ENCODE results near the gene PLA2G10. TPM values are rescaled to one million over a fixed set of nuclear protein-coding genes. Genes with fewer than 3 reads are reported as not detected.
A peak's percentile ranks its signal among the peaks of the same experiment; 100 is the strongest.

Gene PLA2G10
- total and polyA plus RNA-seq, 2 of the 13 experiments (the other 11 are each of a cell fraction or from before 2014, with no cell fraction given): not detected

DNA sequence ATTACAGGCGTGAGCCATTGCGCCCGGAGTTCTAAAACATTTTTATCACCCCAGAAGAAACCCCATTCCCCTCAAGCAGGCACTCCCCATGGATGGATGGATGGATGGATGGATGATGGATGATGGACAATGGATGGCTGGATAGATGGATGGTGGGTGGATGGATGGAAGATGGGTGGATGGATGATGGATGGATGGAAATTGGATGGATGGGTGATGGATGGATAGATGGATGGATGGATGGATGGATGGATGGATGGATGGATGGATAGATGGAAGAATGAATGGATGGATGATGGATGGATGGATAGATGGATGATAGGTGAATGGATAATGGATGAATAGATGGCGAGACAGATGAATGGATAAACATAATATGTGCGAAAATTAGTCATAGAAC is 16.5 kb downstream of the PLA2G10 start (continued):
- TF ChIP-seq NR2C2 (CRISPR knock-in tag; IDR thresholded peaks at IDR 0.05; ENCODE audit: borderline replicate concordance) (no peak), ZNF747 (CRISPR knock-in tag; IDR thresholded peaks at IDR 0.05; ENCODE audit: borderline replicate concordance) (no peak), IKZF1 (IDR thresholded peaks at IDR 0.05) (0 out of 2 replicates have a peak, but pooled peaks have one; percentile 66), ZNF263 (CRISPR knock-in tag; IDR thresholded peaks at IDR 0.05) (no peak), PLRG1 (conservative IDR thresholded peaks at IDR 0.05) (0 out of 2 replicates have a peak, but pooled peaks have one; percentile 57), ZNF383 (CRISPR knock-in tag; IDR thresholded peaks at IDR 0.05; ENCODE audit: borderline replicate concordance) (no peak), ZNF670 (CRISPR knock-in tag; IDR thresholded peaks at IDR 0.05; ENCODE audit: borderline replicate concordance) (no peak), NR2F2 (IDR thresholded peaks at IDR 0.05; ENCODE audit: borderline replicate concordance, low read depth) (no peak), KDM5A (IDR thresholded peaks at IDR 0.05; ENCODE audit: borderline replicate concordance, low read length) (no peak)
- TF ChIP-seq, protein P1, sequence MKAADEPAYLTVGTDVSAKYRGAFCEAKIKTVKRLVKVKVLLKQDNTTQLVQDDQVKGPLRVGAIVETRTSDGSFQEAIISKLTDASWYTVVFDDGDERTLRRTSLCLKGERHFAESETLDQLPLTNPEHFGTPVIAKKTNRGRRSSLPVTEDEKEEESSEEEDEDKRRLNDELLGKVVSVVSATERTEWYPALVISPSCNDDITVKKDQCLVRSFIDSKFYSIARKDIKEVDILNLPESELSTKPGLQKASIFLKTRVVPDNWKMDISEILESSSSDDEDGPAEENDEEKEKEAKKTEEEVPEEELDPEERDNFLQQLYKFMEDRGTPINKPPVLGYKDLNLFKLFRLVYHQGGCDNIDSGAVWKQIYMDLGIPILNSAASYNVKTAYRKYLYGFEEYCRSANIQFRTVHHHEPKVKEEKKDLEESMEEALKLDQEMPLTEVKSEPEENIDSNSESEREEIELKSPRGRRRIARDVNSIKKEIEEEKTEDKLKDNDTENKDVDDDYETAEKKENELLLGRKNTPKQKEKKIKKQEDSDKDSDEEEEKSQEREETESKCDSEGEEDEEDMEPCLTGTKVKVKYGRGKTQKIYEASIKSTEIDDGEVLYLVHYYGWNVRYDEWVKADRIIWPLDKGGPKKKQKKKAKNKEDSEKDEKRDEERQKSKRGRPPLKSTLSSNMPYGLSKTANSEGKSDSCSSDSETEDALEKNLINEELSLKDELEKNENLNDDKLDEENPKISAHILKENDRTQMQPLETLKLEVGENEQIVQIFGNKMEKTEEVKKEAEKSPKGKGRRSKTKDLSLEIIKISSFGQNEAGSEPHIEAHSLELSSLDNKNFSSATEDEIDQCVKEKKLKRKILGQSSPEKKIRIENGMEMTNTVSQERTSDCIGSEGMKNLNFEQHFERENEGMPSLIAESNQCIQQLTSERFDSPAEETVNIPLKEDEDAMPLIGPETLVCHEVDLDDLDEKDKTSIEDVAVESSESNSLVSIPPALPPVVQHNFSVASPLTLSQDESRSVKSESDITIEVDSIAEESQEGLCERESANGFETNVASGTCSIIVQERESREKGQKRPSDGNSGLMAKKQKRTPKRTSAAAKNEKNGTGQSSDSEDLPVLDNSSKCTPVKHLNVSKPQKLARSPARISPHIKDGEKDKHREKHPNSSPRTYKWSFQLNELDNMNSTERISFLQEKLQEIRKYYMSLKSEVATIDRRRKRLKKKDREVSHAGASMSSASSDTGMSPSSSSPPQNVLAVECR (CRISPR knock-in tag; IDR thresholded peaks at IDR 0.05; ENCODE audit: borderline replicate concordance): no peak
- TF ChIP-seq, protein P2, sequence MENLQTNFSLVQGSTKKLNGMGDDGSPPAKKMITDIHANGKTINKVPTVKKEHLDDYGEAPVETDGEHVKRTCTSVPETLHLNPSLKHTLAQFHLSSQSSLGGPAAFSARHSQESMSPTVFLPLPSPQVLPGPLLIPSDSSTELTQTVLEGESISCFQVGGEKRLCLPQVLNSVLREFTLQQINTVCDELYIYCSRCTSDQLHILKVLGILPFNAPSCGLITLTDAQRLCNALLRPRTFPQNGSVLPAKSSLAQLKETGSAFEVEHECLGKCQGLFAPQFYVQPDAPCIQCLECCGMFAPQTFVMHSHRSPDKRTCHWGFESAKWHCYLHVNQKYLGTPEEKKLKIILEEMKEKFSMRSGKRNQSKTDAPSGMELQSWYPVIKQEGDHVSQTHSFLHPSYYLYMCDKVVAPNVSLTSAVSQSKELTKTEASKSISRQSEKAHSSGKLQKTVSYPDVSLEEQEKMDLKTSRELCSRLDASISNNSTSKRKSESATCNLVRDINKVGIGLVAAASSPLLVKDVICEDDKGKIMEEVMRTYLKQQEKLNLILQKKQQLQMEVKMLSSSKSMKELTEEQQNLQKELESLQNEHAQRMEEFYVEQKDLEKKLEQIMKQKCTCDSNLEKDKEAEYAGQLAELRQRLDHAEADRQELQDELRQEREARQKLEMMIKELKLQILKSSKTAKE (CRISPR knock-in tag; IDR thresholded peaks at IDR 0.05; ENCODE audit: borderline replicate concordance): no peak

Measured in HepG2 (cell line).